ENCODE results near the gene CNKSR1.

DNA sequence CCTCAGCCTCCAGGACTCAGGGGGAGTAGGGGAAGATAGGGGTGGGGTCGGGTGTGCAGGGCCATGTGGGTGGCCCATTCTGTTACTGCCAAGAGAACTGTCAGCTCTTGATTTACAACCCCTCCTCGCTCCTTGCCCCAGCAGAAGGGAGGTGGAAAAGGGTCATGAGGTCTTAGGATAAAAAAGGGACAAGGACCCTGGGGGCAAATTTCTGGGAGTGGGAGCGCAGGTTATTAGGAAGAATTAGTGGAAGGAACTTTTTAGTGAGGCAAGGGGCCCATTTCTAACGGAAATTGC is 17.6 kb upstream of the CNKSR1 start:
- TF ChIP-seq, protein P1, sequence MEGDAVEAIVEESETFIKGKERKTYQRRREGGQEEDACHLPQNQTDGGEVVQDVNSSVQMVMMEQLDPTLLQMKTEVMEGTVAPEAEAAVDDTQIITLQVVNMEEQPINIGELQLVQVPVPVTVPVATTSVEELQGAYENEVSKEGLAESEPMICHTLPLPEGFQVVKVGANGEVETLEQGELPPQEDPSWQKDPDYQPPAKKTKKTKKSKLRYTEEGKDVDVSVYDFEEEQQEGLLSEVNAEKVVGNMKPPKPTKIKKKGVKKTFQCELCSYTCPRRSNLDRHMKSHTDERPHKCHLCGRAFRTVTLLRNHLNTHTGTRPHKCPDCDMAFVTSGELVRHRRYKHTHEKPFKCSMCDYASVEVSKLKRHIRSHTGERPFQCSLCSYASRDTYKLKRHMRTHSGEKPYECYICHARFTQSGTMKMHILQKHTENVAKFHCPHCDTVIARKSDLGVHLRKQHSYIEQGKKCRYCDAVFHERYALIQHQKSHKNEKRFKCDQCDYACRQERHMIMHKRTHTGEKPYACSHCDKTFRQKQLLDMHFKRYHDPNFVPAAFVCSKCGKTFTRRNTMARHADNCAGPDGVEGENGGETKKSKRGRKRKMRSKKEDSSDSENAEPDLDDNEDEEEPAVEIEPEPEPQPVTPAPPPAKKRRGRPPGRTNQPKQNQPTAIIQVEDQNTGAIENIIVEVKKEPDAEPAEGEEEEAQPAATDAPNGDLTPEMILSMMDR (conservative IDR thresholded peaks at IDR 0.05; ENCODE audit: low read length): no peak
- TF ChIP-seq EZH2phosphoT487 (IDR thresholded peaks at IDR 0.05; ENCODE audit: borderline replicate concordance, low read depth, low read length): no peak

Measured in OCI-LY7 (cell line).